Frontal cortex (tissue), 4 donors: ENCODE results near the gene ZBTB48. TPM values are rescaled to one million over a fixed set of nuclear protein-coding genes. Genes with fewer than 3 reads are reported as not detected.
"Not testable (repeated sequence)": the region's sequence is repeated elsewhere in the genome, so short reads cannot be mapped to it uniquely, and the experiment has no call there.

Experiments used
- DNase-seq, 2 donors: peaks; one replicate each; pipeline ENCODE4 v3.0.0; 2012; ENCODE audit warnings: low spot score in 2 of 2
- FAIRE-seq: peaks from 2 replicates; lab custom pipeline; 2012; peaks lifted over from hg19 to GRCh38; lab: Jason Lieb, UNC
- total RNA-seq: library from RNA; depleted of rRNA; stranded (reverse); fragments of >200 nt; gene quantifications from one replicate; pipeline ENCODE4 v1.2.3, GENCODE V29; 2014
- donor health status: control.
- donor health status: control.
- donor health status: control.

Gene ZBTB48
- total RNA-seq, 1 donor from 2014 or later = 11.4 TPM

GRCh38 chr1:6588893-6589520, 9.2 kb downstream of the ZBTB48 start:
- no peak for FAIRE-seq

GRCh38 chr1:6590046-6590445, 10.3 kb downstream of the ZBTB48 start:
- no peak for FAIRE-seq
- no peak for DNase-seq

More at GRCh38 chr1:6588893-6589520, 9.2 kb downstream of the ZBTB48 start:
- DNase-seq = no peak

DNA sequence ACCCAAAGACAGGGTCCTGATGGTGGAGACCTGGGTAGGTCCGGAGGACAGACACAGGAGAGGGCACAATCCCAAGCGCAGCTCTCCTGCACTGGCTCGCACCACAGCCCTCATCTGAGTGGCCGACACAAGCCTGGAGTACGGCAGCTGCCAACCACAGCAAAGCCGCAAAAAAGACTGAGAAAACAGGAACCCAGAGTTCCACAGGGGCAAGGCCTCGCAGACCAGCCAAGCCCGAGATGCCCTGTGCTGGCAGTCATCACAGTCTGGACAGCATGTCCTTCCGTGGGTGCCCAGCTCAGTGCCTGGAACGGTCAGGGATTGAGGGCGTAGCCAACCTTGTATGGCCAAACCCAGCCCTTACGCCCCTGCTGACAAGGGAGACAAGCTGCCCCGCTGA, 11.4 kb downstream of the ZBTB48 start:
- DNase-seq = no peak
- no peak for FAIRE-seq

- no peak for DNase-seq
- FAIRE-seq = no peak
Measured at GRCh38 chr1:6591644-6592043, 11.8 kb downstream of the ZBTB48 start.

GRCh38 chr1:6592441-6592840, 12.6 kb downstream of the ZBTB48 start:
- FAIRE-seq = no peak
- DNase-seq = no peak

- DNase-seq (no peak), FAIRE-seq (no peak)
Measured at GRCh38 chr1:6592865-6593593, 13.2 kb downstream of the ZBTB48 start.

DNA sequence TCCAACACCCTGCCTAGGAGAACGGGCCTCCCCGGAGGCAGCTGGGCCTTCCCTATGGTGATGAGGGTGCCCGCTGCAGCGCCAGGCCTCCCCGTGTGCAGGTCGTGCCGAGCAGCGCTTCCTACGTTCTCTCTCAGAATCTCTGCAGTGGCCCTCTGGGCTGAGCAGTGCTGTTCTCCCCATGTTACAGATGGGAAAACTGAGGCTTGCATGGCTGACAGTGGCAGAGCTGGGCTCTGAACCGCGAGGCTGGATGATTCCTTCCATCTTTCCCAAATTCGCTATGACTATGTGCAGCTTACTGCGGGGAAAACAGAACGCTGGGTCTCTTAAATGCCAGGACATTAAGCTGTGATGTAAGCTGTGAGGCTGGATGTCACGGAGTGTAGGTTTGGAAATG, 14.0 kb downstream of the ZBTB48 start:
- FAIRE-seq (no peak), DNase-seq (no peak)

- FAIRE-seq = no peak
- no peak for DNase-seq
Measured at GRCh38 chr1:6594977-6595740, 15.4 kb downstream of the ZBTB48 start.

GRCh38 chr1:6596351-6596750, 16.6 kb downstream of the ZBTB48 start:
- DNase-seq (no peak), FAIRE-seq (no peak)

DNA sequence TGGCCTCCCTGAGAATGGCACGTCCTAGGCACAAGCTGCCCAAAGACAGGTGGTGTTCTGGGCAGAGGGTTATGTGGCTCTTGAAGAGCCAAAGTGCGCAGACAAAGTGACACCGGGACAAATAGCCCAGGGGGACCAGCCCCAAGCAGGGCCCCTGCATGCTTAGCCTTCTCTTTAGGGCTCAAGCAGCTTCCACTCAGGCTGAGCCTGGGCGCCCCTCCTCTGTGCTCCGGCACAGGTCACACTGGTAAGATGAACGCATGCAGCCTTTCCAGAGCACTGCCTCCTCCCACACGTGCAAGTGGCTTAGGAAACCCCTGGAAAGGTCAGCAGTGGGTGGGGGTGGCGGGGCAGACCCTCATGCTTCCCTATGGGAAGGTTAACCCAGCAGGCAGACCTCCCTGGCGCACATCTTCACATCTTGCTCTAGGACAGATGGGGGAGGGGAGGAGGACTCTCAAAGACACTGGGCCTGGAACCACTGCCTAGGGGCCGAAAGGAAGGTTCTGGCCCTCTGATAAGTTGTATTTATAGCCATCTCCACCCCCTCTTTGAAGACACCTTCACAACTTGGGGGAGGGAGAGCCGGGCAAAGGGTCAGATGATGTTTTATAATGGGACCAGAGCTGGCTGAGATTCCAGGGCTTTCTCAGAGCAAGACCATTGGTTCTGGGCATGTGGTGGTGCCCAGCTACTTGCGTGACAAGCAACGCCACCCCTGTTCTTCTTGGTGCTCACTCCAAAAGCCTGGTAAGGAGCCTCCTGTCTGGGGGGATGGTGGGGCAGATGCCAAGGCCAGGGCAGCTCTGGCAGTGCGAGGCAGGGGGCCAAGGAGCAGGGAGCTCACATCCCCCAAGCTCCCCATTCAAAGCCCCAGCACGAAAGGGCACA, 17.3 kb downstream of the ZBTB48 start:
- FAIRE-seq (no peak), DNase-seq (no peak)

- FAIRE-seq = no peak
Measured at GRCh38 chr1:6597777-6598131, 18.0 kb downstream of the ZBTB48 start.

DNA sequence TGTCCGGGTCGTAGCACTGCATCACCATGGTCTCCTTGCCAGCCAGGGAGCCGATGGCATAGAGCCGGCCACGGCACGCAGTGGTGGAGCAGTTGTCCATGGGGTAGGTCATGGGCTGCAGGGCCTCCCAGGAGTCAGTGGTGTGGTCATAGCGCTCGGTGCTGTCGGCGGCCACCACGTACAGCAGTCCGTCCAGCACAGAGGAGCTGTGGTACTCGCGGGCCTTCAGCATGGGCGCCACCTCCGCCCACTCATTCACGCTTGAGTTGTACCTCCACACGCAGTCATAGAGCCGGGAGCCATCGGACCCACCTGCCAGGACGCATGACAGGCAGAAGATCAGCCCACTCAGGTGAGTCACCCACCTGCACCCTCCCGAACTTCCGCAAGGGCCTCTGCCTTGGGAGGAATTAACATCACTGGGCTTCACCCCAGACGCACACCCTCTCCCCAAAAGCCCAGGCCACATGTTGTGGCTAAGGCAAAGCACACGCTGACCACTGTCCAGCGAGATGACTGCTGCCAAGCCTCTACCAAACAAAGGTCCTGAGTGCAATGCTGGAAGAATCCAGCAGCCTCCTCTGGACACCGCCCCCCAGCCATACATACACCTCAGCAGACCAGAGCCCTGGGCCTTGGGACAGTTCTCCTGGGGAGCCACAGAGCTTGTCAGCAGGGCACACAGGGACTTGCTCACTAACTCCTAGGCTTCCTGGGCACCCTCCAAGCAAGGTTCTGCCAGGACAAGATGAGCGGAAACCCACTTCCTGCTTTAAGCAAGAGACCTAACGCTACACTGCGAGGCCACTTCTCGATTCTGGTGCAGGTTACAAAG, 19.6 kb downstream of the ZBTB48 start:
- DNase-seq (no peak), FAIRE-seq (no peak)

More at GRCh38 chr1:6597777-6598131, 18.0 kb downstream of the ZBTB48 start:
- DNase-seq = no peak

DNA sequence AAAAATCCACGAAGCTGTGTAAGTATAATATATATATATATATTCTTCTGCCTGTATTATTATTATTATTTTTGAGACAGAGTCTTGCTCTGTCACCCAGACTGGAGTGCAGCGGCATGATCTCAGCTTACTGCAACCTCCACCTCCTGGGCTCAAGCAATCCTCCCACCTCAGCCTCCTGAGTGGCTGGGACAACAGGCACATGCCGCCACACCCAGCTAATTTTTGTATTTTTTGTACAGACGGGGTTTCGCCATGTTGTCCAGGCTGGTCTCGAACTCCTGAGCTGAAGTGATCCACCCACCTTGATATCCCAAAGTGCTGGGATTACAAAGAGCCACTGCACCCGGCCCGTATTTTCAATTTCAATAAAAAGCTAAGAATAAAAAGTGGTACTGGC, 20.2 kb downstream of the ZBTB48 start:
- not testable (repeated sequence) for DNase-seq, FAIRE-seq

- no peak for DNase-seq
- no peak for FAIRE-seq
Measured at GRCh38 chr1:6600410-6601048, 20.7 kb downstream of the ZBTB48 start.

- no peak for FAIRE-seq
Measured at GRCh38 chr1:6601049-6601922, 21.5 kb downstream of the ZBTB48 start.

DNA sequence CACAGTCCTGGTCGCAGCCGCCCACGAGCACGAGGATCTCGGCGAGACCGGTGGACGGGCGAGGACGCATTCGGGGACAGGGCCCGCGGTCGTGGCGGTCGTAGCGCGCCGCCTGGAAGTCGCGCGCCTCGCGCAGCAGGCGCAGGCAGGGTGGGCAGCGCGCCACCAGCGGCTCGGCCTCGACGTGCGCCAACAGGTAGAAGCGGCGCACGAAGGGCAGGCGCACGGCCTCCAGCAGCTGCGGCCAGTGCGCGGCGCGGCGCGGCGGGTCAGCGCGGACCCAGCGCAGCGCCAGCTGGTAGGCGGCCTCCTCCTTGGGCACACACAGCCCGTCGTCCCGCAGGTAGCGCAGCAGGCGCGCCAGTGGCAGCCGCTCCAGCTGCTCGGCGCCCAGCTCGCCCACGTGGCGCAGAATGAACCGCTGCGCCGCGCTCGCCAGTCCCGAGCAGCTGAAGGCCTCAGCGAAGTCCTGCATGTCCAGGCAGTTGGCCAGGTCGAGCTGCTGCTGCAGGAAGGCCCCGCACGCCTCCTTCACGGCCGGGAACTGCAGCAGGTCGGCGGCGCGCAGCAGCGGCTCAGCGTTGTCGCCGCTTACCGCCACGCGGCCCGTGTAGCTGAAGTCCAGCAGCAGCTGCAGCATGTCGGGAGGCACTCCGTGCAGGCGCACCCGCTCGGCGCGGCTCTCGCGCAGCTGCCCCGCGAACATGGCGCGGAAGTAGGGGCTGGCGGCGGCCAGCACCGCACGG, 22.3 kb downstream of the ZBTB48 start:
- no peak for FAIRE-seq
- DNase-seq = peak in 1 of 2 donors; percentile 62

More at GRCh38 chr1:6601049-6601922, 21.5 kb downstream of the ZBTB48 start:
- peak; percentile 76 to 82 for DNase-seq

GRCh38 chr1:6602669-6603237, 23.0 kb downstream of the ZBTB48 start, which contains the start of gene KLHL21:
TSS of gene KLHL21 (minus strand) at chr1:6602869. CDS start at chr1:6602817, 52 bp downstream.
- FAIRE-seq (no peak), DNase-seq (peak; percentile 93 to 97)
